GM12875 (cell line): ENCODE measurements around the gene HOXC11.

Experiments used
- H3K4me3 ChIP-seq: one replicate; pipeline ENCODE4 v1.5.1; 2011; ENCODE audit warnings: low read depth, low read length, control low read depth
- CTCF ChIP-seq: IDR thresholded peaks from 2 replicates; pipeline ENCODE4 v1.5.1; 2011; ENCODE audit warnings: low read depth, mild to moderate bottlenecking, control low read depth, inconsistent platforms, low read length, moderate library complexity, borderline replicate concordance; ENCODE audit not compliant: insufficient read depth

HOXC11 gene

GRCh38 chr12:54015018-54015931 is 42.3 kb downstream of the HOXC11 start:
- H3K4me3 ChIP-seq, result no peak overlapping the region
- no peak for TF ChIP-seq CTCF

- H3K4me3 ChIP-seq, result no peak overlapping the region
- no peak for TF ChIP-seq CTCF
These were observed 43.1 kb downstream of the HOXC11 start for GRCh38 chr12:54016051-54016450.

- no peak overlapping the region for H3K4me3 ChIP-seq
- no peak for TF ChIP-seq CTCF
These were observed 43.6 kb downstream of the HOXC11 start for GRCh38 chr12:54016478-54016964.

- peak; percentile 17; the same call in 1 of the 2 replicates for TF ChIP-seq CTCF
- H3K4me3 ChIP-seq, result peak overlapping the region; percentile 69
These were observed 44.3 kb downstream of the HOXC11 start for GRCh38 chr12:54017027-54017788.

- H3K4me3 ChIP-seq, result peak overlapping the region; percentile 69
- TF ChIP-seq CTCF, result no peak
These were observed 45.0 kb downstream of the HOXC11 start for GRCh38 chr12:54017878-54018467.

GRCh38 chr12:54018468-54018984 is 45.6 kb downstream of the HOXC11 start:
- peak overlapping the region; percentile 69 for H3K4me3 ChIP-seq
- TF ChIP-seq CTCF, result no peak
